Lower leg skin (tissue), 3 donors: Measurements from ENCODE around the gene P3H2.

ENCODE experiments used
- POLR2A ChIP-seq, 2 donors: fragments of 450-650 bp; IDR thresholded peaks; one replicate each; pipeline ENCODE4 v1.6.1; 2016 to 2017; ENCODE audit warnings: antibody characterized with exemption in 2 of 2, mild to moderate bottlenecking in 1 of 2, moderate library complexity in 1 of 2
- TF ChIP-seq, protein P1 (sequence below), 3 donors: fragments of 450-650 bp; IDR thresholded peaks; one replicate each; pipeline ENCODE4 v1.5.1; 2016; ENCODE audit warnings: antibody characterized with exemption in 3 of 3, mild to moderate bottlenecking in 3 of 3, moderate library complexity in 2 of 3

DNA sequence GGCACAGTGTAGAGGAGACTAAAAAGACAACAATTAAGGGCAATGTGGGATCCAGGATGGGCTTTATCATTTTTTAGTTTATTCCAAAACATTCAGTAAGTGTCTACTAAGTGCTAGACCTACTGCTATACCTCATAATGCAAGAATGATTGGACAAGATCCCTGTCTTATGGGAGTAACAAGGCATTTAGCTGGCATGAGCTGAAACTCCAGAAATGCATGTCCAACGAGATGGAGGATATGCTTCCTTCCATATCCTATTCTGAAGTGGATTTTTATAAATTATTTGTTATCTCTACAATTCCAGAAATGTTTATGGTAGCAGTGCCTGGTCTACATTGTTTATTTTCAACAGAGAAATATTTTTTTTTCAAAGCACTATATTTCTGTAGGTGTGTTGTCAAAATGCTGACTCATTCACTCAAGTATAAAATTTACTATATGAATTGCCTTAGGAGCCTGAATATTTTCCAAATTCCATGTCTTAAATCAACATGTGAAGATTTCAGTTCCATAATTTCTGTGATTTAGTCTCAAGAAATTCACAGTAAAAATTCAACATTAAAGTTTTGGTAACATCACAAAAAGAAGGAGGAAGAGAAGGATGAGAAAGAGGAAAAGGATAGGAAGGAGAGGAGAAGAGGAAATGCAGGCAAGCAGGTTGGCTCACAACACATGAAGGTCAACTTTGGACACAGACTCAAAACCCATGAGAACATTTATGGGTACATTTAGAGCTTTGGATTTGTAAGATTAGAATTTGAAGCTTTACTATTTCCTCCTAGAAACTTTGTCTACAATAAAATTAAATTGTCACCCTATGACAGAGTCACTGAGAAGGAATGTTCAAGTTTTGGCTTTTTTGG, 88.6 kb downstream of the P3H2 start:
- TF ChIP-seq, protein P1, sequence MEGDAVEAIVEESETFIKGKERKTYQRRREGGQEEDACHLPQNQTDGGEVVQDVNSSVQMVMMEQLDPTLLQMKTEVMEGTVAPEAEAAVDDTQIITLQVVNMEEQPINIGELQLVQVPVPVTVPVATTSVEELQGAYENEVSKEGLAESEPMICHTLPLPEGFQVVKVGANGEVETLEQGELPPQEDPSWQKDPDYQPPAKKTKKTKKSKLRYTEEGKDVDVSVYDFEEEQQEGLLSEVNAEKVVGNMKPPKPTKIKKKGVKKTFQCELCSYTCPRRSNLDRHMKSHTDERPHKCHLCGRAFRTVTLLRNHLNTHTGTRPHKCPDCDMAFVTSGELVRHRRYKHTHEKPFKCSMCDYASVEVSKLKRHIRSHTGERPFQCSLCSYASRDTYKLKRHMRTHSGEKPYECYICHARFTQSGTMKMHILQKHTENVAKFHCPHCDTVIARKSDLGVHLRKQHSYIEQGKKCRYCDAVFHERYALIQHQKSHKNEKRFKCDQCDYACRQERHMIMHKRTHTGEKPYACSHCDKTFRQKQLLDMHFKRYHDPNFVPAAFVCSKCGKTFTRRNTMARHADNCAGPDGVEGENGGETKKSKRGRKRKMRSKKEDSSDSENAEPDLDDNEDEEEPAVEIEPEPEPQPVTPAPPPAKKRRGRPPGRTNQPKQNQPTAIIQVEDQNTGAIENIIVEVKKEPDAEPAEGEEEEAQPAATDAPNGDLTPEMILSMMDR (IDR thresholded peaks at IDR 0.05) = no peak
- TF ChIP-seq POLR2A (IDR thresholded peaks at IDR 0.05) = no peak
